Activated CD4-positive, CD25-positive, alpha-beta regulatory T cell (primary cell): Measurements from ENCODE around the gene BCAS4.

Source experiments
- DNase-seq, 4 experiments: peaks; one replicate each; lab custom pipeline; 2025; lab: John Stamatoyannopoulos, UW

Gene BCAS4

GRCh38 chr20:50823319-50823718 is 28.5 kb downstream of the BCAS4 start:
- no peak for DNase-seq

GRCh38 chr20:50824137-50824536 is 29.3 kb downstream of the BCAS4 start:
- DNase-seq, result no peak

- no peak for DNase-seq
Measured at GRCh38 chr20:50826121-50826520, 31.3 kb downstream of the BCAS4 start.

- no peak for DNase-seq
Measured at GRCh38 chr20:50828363-50829136, 33.7 kb downstream of the BCAS4 start.

GRCh38 chr20:50831622-50832021 is 36.8 kb downstream of the BCAS4 start:
- DNase-seq, result no peak

- no peak for DNase-seq
Measured at GRCh38 chr20:50834599-50835005, 39.7 kb downstream of the BCAS4 start.

- DNase-seq, result no peak
Measured at GRCh38 chr20:50837532-50838321, 42.9 kb downstream of the BCAS4 start.

- DNase-seq, result no peak
Measured at GRCh38 chr20:50838322-50838625, 43.4 kb downstream of the BCAS4 start.

GRCh38 chr20:50838707-50839385 is 44.0 kb downstream of the BCAS4 start:
- DNase-seq, result no peak

- no peak for DNase-seq
Measured at GRCh38 chr20:50842821-50843220, 48.0 kb downstream of the BCAS4 start.

GRCh38 chr20:50843331-50844276 is 48.7 kb downstream of the BCAS4 start:
- DNase-seq, result no peak

- DNase-seq, result no peak
Measured at GRCh38 chr20:50844430-50845100, 49.7 kb downstream of the BCAS4 start.

GRCh38 chr20:50845566-50846215 is 50.8 kb downstream of the BCAS4 start:
- no peak for DNase-seq

GRCh38 chr20:50848341-50848808 is 53.5 kb downstream of the BCAS4 start:
- no peak for DNase-seq

- DNase-seq, result no peak
Measured at GRCh38 chr20:50848846-50849673, 54.2 kb downstream of the BCAS4 start.

- DNase-seq, result no peak
Measured at GRCh38 chr20:50850721-50851286, 55.9 kb downstream of the BCAS4 start.

GRCh38 chr20:50852085-50852484 is 57.2 kb downstream of the BCAS4 start:
- DNase-seq, result no peak

- DNase-seq, result no peak
Measured at GRCh38 chr20:50854506-50855249, 59.8 kb downstream of the BCAS4 start.
